Mesendoderm (in vitro differentiated cells): ENCODE results near the gene XRN2.

Experiments
- DNase-seq: peaks from one replicate; pipeline ENCODE4 v3.0.0; 2013
- H2AK5ac ChIP-seq: 2 replicates; pipeline ENCODE4 v1.6.1; 2013; ENCODE audit warnings: low read length, inconsistent platforms
- H2BK120ac ChIP-seq: 2 replicates; pipeline ENCODE4 v1.6.1; 2013; ENCODE audit warnings: low read depth, mild to moderate bottlenecking, low read length, moderate library complexity, mixed read lengths
- H2BK15ac ChIP-seq: replicated peaks from 2 replicates; pipeline ENCODE4 v1.6.1; 2013; ENCODE audit warnings: low read depth, mild to moderate bottlenecking, moderate library complexity
- H2BK5ac ChIP-seq: 2 replicates; pipeline ENCODE4 v1.6.1; 2013; ENCODE audit warnings: low read length, inconsistent platforms
- H3K18ac ChIP-seq: 2 replicates; pipeline ENCODE4 v1.6.1; 2013; ENCODE audit warnings: mild to moderate bottlenecking, low read length, mixed read lengths
- H3K23ac ChIP-seq: one replicate; pipeline ENCODE4 v1.6.1; 2013; ENCODE audit warnings: low read length
- H3K27ac ChIP-seq: 2 replicates; pipeline ENCODE4 v1.5.1; 2013; ENCODE audit warnings: low read depth, mild to moderate bottlenecking, inconsistent platforms, low read length, moderate library complexity
- H3K27me3 ChIP-seq: 2 replicates; pipeline ENCODE4 v1.6.1; 2013; ENCODE audit warnings: low read length, control low read depth, mild to moderate bottlenecking, inconsistent platforms; ENCODE audit not compliant: insufficient read depth, poor library complexity
- H3K36me3 ChIP-seq: 2 replicates; pipeline ENCODE4 v1.6.1; 2013; ENCODE audit warnings: low read length, inconsistent platforms; ENCODE audit not compliant: control insufficient read depth, insufficient read depth
- H3K4ac ChIP-seq: one replicate; pipeline ENCODE4 v1.6.1; 2013; ENCODE audit warnings: low read depth, mild to moderate bottlenecking, low read length, moderate library complexity
- H3K4me1 ChIP-seq: 2 replicates; pipeline ENCODE4 v1.6.1; 2013; ENCODE audit warnings: low read depth, low read length, inconsistent platforms; ENCODE audit not compliant: control insufficient read depth
- H3K4me2 ChIP-seq: 2 replicates; pipeline ENCODE4 v1.6.1; 2013; ENCODE audit warnings: low read length
- H3K4me3 ChIP-seq: 2 replicates; pipeline ENCODE4 v1.5.1; 2013; ENCODE audit warnings: mild to moderate bottlenecking, low read length
- H3K56ac ChIP-seq: one replicate; pipeline ENCODE4 v1.6.1; 2013; ENCODE audit warnings: low read length
- H3K79me1 ChIP-seq: 2 replicates; pipeline ENCODE4 v1.6.1; 2013; ENCODE audit warnings: low read length, inconsistent platforms
- H3K79me2 ChIP-seq: 2 replicates; pipeline ENCODE4 v1.6.1; 2013; ENCODE audit warnings: mild to moderate bottlenecking, low read length; ENCODE audit not compliant: control insufficient read depth, insufficient read depth
- H3K9ac ChIP-seq: 2 replicates; pipeline ENCODE4 v1.6.1; 2013; ENCODE audit warnings: low read length, inconsistent platforms
- H4K5ac ChIP-seq: one replicate; pipeline ENCODE4 v1.6.1; 2013; ENCODE audit warnings: low read length
- H4K8ac ChIP-seq: one replicate; pipeline ENCODE4 v1.6.1; 2013; ENCODE audit warnings: low read depth, mild to moderate bottlenecking, control low read depth, low read length, moderate library complexity
- WGBS: extraction: QIAGEN DNeasy Blood & Tissue Kit; methylation state at CpG from one replicate; pipeline ENCODE4 v1.1.7; 2013; ENCODE audit warnings: low lambda C conversion rate, missing lambda C conversion rate; ENCODE audit not compliant: insufficient coverage; ENCODE audit errors: extremely low coverage; 5-methylcytosine and 5-hydroxymethylcytosine counted together

XRN2 gene

GRCh38 chr20:21386111-21386510 lies 83.0 kb downstream of the XRN2 start:
- Histone ChIP-seq H3K27me3 (peaks cover 1% of the 10 kb centered on the region), H3K27ac (no peak overlapping the region), H3K9ac (no peak overlapping the region), H3K4ac (no peak overlapping the region), H3K36me3 (peaks cover 1% of the 10 kb centered on the region), H2BK15ac (no peak overlapping the region), H4K5ac (no peak overlapping the region), H2AK5ac (no peak overlapping the region), H2BK120ac (no peak overlapping the region), H3K79me1 (no peaks in the 10 kb centered on the region), H3K18ac (no peak overlapping the region), H3K4me2 (no peak overlapping the region), H2BK5ac (no peak overlapping the region), H3K23ac (no peak overlapping the region), H3K56ac (no peak overlapping the region), H3K79me2 (no peaks in the 10 kb centered on the region), H3K4me1 (no peaks in the 10 kb centered on the region), H4K8ac (no peak overlapping the region), H3K4me3 (no peak overlapping the region)
- no peak for DNase-seq
- no CpG with 5 or more reads among the region's 5 CpGs for WGBS

GRCh38 chr20:21387528-21387927 lies 84.4 kb downstream of the XRN2 start:
- Histone ChIP-seq H2AK5ac (no peak overlapping the region), H3K23ac (no peak overlapping the region), H2BK15ac (no peak overlapping the region), H3K4ac (no peak overlapping the region), H3K18ac (no peak overlapping the region), H3K27ac (no peak overlapping the region), H3K79me1 (no peaks in the 10 kb centered on the region), H3K56ac (no peak overlapping the region), H3K36me3 (peaks cover 1% of the 10 kb centered on the region), H2BK5ac (no peak overlapping the region), H3K4me1 (no peaks in the 10 kb centered on the region), H3K4me3 (no peak overlapping the region), H3K4me2 (no peak overlapping the region), H4K8ac (no peak overlapping the region), H2BK120ac (no peak overlapping the region), H3K27me3 (peaks cover 9% of the 10 kb centered on the region), H3K79me2 (no peaks in the 10 kb centered on the region), H3K9ac (no peak overlapping the region), H4K5ac (no peak overlapping the region)
- DNase-seq: no peak

- H2AK5ac ChIP-seq: no peak overlapping the region
- no peak overlapping the region for H3K23ac ChIP-seq
- H3K9ac ChIP-seq: no peak overlapping the region
- no peak overlapping the region for H2BK120ac ChIP-seq
- H3K79me1 ChIP-seq: no peaks in the 10 kb centered on the region
- no peaks in the 10 kb centered on the region for H3K79me2 ChIP-seq
- H3K18ac ChIP-seq: no peak overlapping the region
- H3K4me1 ChIP-seq: no peaks in the 10 kb centered on the region
- no peak overlapping the region for H3K4me3 ChIP-seq
- H3K4ac ChIP-seq: no peak overlapping the region
- no peak overlapping the region for H3K4me2 ChIP-seq
- H4K5ac ChIP-seq: no peak overlapping the region
- no peak overlapping the region for H4K8ac ChIP-seq
- WGBS: no CpG with 5 or more reads among the region's 1 CpG
- H2BK15ac ChIP-seq: no peak overlapping the region
- H3K27me3 ChIP-seq: peaks cover 18% of the 10 kb centered on the region
- DNase-seq: no peak
- no peak overlapping the region for H3K56ac ChIP-seq
- no peak overlapping the region for H2BK5ac ChIP-seq
- H3K36me3 ChIP-seq: peaks cover 1% of the 10 kb centered on the region
- no peak overlapping the region for H3K27ac ChIP-seq
Measured at GRCh38 chr20:21388566-21388965, 85.4 kb downstream of the XRN2 start.

GRCh38 chr20:21389368-21389767 lies 86.2 kb downstream of the XRN2 start:
- Histone ChIP-seq H3K79me2 (no peaks in the 10 kb centered on the region), H2AK5ac (no peak overlapping the region), H2BK15ac (no peak overlapping the region), H2BK5ac (no peak overlapping the region), H2BK120ac (no peak overlapping the region), H3K4me2 (no peak overlapping the region), H3K4ac (no peak overlapping the region), H3K4me3 (no peak overlapping the region), H3K27me3 (peaks cover 19% of the 10 kb centered on the region), H3K18ac (no peak overlapping the region), H3K23ac (no peak overlapping the region), H4K5ac (no peak overlapping the region), H3K36me3 (peaks cover 1% of the 10 kb centered on the region), H3K79me1 (no peaks in the 10 kb centered on the region), H3K9ac (no peak overlapping the region), H3K4me1 (no peaks in the 10 kb centered on the region), H3K27ac (no peak overlapping the region), H4K8ac (no peak overlapping the region), H3K56ac (no peak overlapping the region)
- DNase-seq: no peak
- WGBS: no CpG with 5 or more reads among the region's 1 CpG

GRCh38 chr20:21390768-21391167 lies 87.6 kb downstream of the XRN2 start:
- Histone ChIP-seq H3K23ac (no peak overlapping the region), H4K8ac (no peak overlapping the region), H2BK15ac (no peak overlapping the region), H2AK5ac (no peak overlapping the region), H3K79me1 (no peaks in the 10 kb centered on the region), H3K4me3 (no peak overlapping the region), H3K4me1 (no peaks in the 10 kb centered on the region), H3K79me2 (no peaks in the 10 kb centered on the region), H2BK5ac (no peak overlapping the region), H2BK120ac (no peak overlapping the region), H3K36me3 (peaks cover 1% of the 10 kb centered on the region), H3K4me2 (no peak overlapping the region), H3K56ac (no peak overlapping the region), H3K27me3 (peaks cover 24% of the 10 kb centered on the region), H4K5ac (no peak overlapping the region), H3K27ac (no peak overlapping the region), H3K18ac (no peak overlapping the region), H3K4ac (no peak overlapping the region), H3K9ac (no peak overlapping the region)
- no peak for DNase-seq
- WGBS: no CpG with 5 or more reads among the region's 7 CpGs

GRCh38 chr20:21391185-21391971 lies 88.2 kb downstream of the XRN2 start:
- Histone ChIP-seq H3K79me1 (no peaks in the 10 kb centered on the region), H3K79me2 (no peaks in the 10 kb centered on the region), H2BK5ac (no peak overlapping the region), H4K5ac (no peak overlapping the region), H3K27ac (no peak overlapping the region), H3K23ac (no peak overlapping the region), H2BK15ac (no peak overlapping the region), H4K8ac (no peak overlapping the region), H3K4ac (no peak overlapping the region), H2AK5ac (no peak overlapping the region), H3K36me3 (no peaks in the 10 kb centered on the region), H3K4me2 (peak overlapping the region; percentile 19), H3K56ac (peak overlapping the region; percentile 3), H3K4me3 (no peak overlapping the region), H3K4me1 (no peaks in the 10 kb centered on the region), H3K27me3 (peaks cover 29% of the 10 kb centered on the region), H2BK120ac (no peak overlapping the region), H3K9ac (no peak overlapping the region), H3K18ac (no peak overlapping the region)
- no CpG with 5 or more reads among the region's 61 CpGs for WGBS
- DNase-seq: peak; percentile 46
